BLaER1 (cell line): Measurements from ENCODE around the gene NR6A1.

Experiments
- H3K27ac ChIP-seq: shearing (Covaris generic); formaldehyde crosslinking; 2 replicates; pipeline ENCODE4 v1.8.1; 2022
- H3K27me3 ChIP-seq: shearing (Covaris generic); formaldehyde crosslinking; 2 replicates; pipeline ENCODE4 v1.8.1; 2022
- H3K36me3 ChIP-seq: shearing (Covaris generic); formaldehyde crosslinking; 2 replicates; pipeline ENCODE4 v1.8.1; 2022
- H3K4me1 ChIP-seq: shearing (Covaris generic); formaldehyde crosslinking; 2 replicates; pipeline ENCODE4 v1.8.1; 2022
- H3K4me2 ChIP-seq: shearing (Covaris generic); formaldehyde crosslinking; 2 replicates; pipeline ENCODE4 v1.8.1; 2022
- H3K4me3 ChIP-seq: shearing (Covaris generic); formaldehyde crosslinking; 2 replicates; pipeline ENCODE4 v1.8.1; 2022
- H3K9ac ChIP-seq: shearing (Covaris generic); formaldehyde crosslinking; 2 replicates; pipeline ENCODE4 v1.8.1; 2022
- H3K9me3 ChIP-seq: shearing (Covaris generic); formaldehyde crosslinking; 2 replicates; pipeline ENCODE4 v1.8.1; 2022
- H4K20me1 ChIP-seq: shearing (Covaris generic); formaldehyde crosslinking; 2 replicates; pipeline ENCODE4 v1.8.1; 2022
- Cebpa-rat ChIP-seq: shearing (Covaris generic); IDR thresholded peaks from 2 replicates; pipeline ENCODE4 v1.8.1; 2022

Gene NR6A1

GRCh38 chr9:124771021-124771866, at the start of gene NR6A1:
TSS of gene NR6A1 (minus strand) at chr9:124771311.
- Histone ChIP-seq H3K4me2 (peak within 1 kb of the TSS; percentile 100), H3K36me3 (no peaks in the 10 kb centered on the region), H4K20me1 (peaks cover 42% of the 10 kb centered on the region), H3K27ac (peak within 1 kb of the TSS; percentile 92), H3K4me1 (peaks cover 16% of the 10 kb centered on the region), H3K4me3 (peak within 1 kb of the TSS; percentile 76), H3K9me3 (no peaks in the 10 kb centered on the region), H3K9ac (peak within 1 kb of the TSS; percentile 89), H3K27me3 (peaks cover 58% of the 10 kb centered on the region)
- TF ChIP-seq Cebpa-rat = no peak

- no peaks in the 10 kb centered on the region for H3K9me3 ChIP-seq
- no peak overlapping the region for H3K9ac ChIP-seq
- TF ChIP-seq Cebpa-rat = no peak
- H3K4me1 ChIP-seq = no peaks in the 10 kb centered on the region
- H3K4me3 ChIP-seq = no peak overlapping the region
- no peaks in the 10 kb centered on the region for H3K36me3 ChIP-seq
- H3K27me3 ChIP-seq = no peaks in the 10 kb centered on the region
- no peaks in the 10 kb centered on the region for H4K20me1 ChIP-seq
- no peak overlapping the region for H3K27ac ChIP-seq
- H3K4me2 ChIP-seq = no peak overlapping the region
Observed at GRCh38 chr9:124818431-124819281, 47.5 kb upstream of the NR6A1 start.

- H3K27ac ChIP-seq = no peak overlapping the region
- no peaks in the 10 kb centered on the region for H3K4me1 ChIP-seq
- no peaks in the 10 kb centered on the region for H3K27me3 ChIP-seq
- no peak for TF ChIP-seq Cebpa-rat
- no peak overlapping the region for H3K4me3 ChIP-seq
- H3K36me3 ChIP-seq = no peaks in the 10 kb centered on the region
- no peak overlapping the region for H3K9ac ChIP-seq
- H3K4me2 ChIP-seq = no peak overlapping the region
- H4K20me1 ChIP-seq = no peaks in the 10 kb centered on the region
- no peaks in the 10 kb centered on the region for H3K9me3 ChIP-seq
Observed at GRCh38 chr9:124815601-124816000, 44.5 kb upstream of the NR6A1 start.

DNA sequence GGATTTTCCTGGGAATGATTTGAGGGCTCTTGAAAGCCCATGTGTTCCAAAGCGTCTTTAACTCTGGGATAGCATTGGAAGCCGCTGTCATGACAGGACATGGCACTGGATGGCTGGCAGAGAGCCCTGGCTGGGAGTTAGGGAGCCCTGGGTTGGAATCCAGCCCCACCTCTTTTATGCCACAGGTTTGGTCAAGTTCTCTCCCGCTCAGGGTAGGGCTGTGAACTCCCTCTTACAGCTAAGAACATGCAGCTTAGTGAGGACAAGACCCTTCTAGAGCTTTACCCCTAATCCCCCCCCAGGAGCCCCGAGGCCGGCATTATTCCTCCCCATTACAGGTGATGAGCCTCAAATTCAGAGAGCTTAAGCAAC, 43.0 kb upstream of the NR6A1 start:
- no peak overlapping the region for H3K27ac ChIP-seq
- TF ChIP-seq Cebpa-rat = no peak
- no peaks in the 10 kb centered on the region for H3K9me3 ChIP-seq
- no peak overlapping the region for H3K4me2 ChIP-seq
- H3K36me3 ChIP-seq = no peaks in the 10 kb centered on the region
- H4K20me1 ChIP-seq = no peaks in the 10 kb centered on the region
- no peak overlapping the region for H3K9ac ChIP-seq
- no peaks in the 10 kb centered on the region for H3K27me3 ChIP-seq
- H3K4me1 ChIP-seq = no peaks in the 10 kb centered on the region
- no peak overlapping the region for H3K4me3 ChIP-seq

DNA sequence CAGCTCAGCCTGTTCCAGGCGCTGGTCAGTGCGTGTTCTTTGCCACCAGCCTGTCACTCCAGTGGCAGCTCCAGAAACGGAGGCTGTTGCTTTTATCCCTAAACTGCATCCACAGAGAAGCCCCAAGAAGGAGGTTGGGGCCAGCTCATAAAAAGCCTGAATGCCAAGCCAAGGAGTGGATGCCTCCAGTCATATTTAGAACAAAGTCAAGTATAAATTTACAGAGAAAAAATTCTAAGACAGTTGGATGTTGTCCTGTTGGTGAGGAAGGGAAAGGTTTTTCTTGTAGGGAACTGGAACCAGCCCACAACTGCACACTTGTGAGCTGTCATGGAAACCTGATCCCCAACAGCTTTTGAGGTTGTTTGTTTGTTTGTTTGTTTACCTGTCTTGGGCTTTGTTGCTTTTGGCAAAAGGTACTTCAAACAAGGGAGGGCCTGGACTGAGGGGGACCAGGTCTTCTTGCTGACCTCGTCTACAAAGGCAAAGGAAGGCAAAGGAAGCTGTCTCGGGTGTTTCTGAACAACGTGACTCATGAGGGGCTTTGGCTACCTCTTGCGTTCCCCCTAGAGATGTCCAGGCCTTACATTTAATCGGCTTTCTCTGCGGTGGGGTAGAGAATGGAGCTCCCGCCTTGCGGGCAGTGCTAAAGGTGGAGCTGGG, 42.5 kb upstream of the NR6A1 start:
- Histone ChIP-seq H3K9ac (no peak overlapping the region), H3K4me2 (no peak overlapping the region), H3K36me3 (no peaks in the 10 kb centered on the region), H3K4me1 (no peaks in the 10 kb centered on the region), H3K27me3 (no peaks in the 10 kb centered on the region), H3K9me3 (no peaks in the 10 kb centered on the region), H3K27ac (no peak overlapping the region), H3K4me3 (no peak overlapping the region), H4K20me1 (no peaks in the 10 kb centered on the region)
- TF ChIP-seq Cebpa-rat = no peak

DNA sequence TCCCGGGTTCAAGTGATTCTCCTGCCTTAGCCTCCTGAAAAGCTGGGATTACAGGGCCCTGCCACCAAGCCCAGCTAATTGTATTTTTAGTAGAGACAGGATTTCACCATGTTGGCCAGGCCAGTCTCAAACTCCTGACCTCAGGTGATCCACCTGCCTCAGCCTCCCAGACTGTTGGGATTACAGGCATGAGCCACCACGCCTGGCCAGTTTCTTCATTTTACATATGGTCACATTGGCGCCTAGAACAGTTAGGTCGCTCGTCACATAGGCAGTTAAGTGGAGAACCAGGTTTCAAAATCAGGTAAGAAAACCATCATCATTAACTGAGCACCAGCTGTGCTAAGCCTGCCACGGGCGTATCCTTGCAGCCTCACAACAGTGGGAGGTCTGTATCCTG, 41.9 kb upstream of the NR6A1 start:
- Histone ChIP-seq H3K27me3 (no peaks in the 10 kb centered on the region), H3K4me1 (no peaks in the 10 kb centered on the region), H3K9me3 (no peaks in the 10 kb centered on the region), H3K4me2 (no peak overlapping the region), H3K9ac (no peak overlapping the region), H3K4me3 (no peak overlapping the region), H3K36me3 (no peaks in the 10 kb centered on the region), H4K20me1 (no peaks in the 10 kb centered on the region), H3K27ac (no peak overlapping the region)
- no peak for TF ChIP-seq Cebpa-rat

DNA sequence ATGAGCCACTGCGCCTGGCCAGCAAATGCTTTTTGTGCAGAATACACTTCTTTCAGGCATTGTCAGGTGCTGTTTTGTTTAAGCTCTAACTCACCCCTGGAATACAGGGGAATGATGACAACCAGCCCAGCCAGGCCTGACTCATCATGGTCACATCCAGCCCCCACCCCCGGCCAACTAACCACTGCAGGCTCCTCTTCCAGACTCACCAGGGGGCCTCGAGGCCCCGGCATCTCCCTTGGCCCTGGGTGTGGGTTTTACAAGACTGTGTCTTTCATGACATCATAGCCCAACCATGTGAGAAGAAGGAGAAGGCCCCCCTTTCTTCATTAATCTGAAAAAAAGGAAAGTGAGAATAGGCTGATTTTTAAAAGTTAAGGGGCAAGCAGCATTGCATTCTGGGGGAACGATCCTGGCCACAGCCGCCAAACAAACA, 41.3 kb upstream of the NR6A1 start:
- no peak overlapping the region for H3K4me3 ChIP-seq
- H3K27ac ChIP-seq = no peak overlapping the region
- no peaks in the 10 kb centered on the region for H3K4me1 ChIP-seq
- no peak overlapping the region for H3K4me2 ChIP-seq
- no peak overlapping the region for H3K9ac ChIP-seq
- no peaks in the 10 kb centered on the region for H3K9me3 ChIP-seq
- no peaks in the 10 kb centered on the region for H4K20me1 ChIP-seq
- H3K27me3 ChIP-seq = no peaks in the 10 kb centered on the region
- no peaks in the 10 kb centered on the region for H3K36me3 ChIP-seq
- no peak for TF ChIP-seq Cebpa-rat

GRCh38 chr9:124810663-124811355, 39.7 kb upstream of the NR6A1 start:
- Histone ChIP-seq H3K9me3 (no peaks in the 10 kb centered on the region), H3K27me3 (no peaks in the 10 kb centered on the region), H3K27ac (no peak overlapping the region), H3K36me3 (no peaks in the 10 kb centered on the region), H3K4me2 (no peak overlapping the region), H3K4me3 (no peak overlapping the region), H3K9ac (no peak overlapping the region), H4K20me1 (no peaks in the 10 kb centered on the region), H3K4me1 (no peaks in the 10 kb centered on the region)
- no peak for TF ChIP-seq Cebpa-rat

GRCh38 chr9:124809741-124810500, 38.8 kb upstream of the NR6A1 start:
- Histone ChIP-seq H3K27me3 (no peaks in the 10 kb centered on the region), H3K4me2 (no peak overlapping the region), H4K20me1 (no peaks in the 10 kb centered on the region), H3K9ac (no peak overlapping the region), H3K9me3 (no peaks in the 10 kb centered on the region), H3K4me3 (no peak overlapping the region), H3K4me1 (no peaks in the 10 kb centered on the region), H3K27ac (no peak overlapping the region), H3K36me3 (no peaks in the 10 kb centered on the region)
- TF ChIP-seq Cebpa-rat = no peak
